ENCODE measurements around the gene PRR22.
"Not testable (repeated sequence)": the region's sequence is repeated elsewhere in the genome, so short reads cannot be mapped to it uniquely, and the experiment has no call there.

PRR22 gene

DNA sequence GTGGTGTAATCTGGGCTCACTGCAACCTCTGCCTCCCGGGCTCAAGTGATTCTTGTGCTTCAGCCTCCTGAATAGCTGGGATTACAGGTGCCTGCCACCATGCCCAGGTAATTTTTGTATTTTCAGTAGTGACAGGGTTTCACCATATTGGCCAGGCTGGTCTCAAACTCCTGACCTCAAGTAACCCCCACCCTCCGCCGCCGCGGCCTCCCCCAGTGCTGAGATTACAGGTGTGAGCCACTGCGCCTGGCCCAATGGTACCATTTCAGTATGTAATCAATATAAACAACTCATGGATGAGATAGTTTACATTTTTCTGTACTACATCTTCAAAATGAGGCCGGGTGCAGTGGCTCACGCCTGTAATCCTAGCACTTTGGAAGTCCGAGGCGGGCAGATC, 39.5 kb downstream of the PRR22 start:
- not testable (repeated sequence) for DNase-seq

DNA sequence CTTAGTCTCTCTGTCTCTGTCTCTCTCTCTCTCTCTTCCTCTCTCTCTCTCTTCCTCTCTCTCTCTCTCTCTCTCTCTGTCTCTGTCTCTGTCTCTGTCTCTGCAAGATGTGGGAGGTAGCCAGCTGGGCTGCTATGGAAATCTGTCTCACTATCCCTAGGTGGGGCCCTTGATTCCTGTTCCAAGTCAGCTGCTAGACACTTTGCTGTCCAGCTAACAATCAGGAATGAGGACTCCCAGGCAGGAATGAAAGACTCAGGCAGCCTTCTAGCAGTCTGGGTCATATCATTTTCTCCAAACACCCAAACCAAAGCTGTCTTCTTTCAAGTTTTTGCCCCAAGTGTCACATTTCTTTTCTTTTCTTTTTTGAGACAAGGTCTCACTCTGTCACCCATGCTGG, 40.9 kb downstream of the PRR22 start:
- no peak for DNase-seq

DNA sequence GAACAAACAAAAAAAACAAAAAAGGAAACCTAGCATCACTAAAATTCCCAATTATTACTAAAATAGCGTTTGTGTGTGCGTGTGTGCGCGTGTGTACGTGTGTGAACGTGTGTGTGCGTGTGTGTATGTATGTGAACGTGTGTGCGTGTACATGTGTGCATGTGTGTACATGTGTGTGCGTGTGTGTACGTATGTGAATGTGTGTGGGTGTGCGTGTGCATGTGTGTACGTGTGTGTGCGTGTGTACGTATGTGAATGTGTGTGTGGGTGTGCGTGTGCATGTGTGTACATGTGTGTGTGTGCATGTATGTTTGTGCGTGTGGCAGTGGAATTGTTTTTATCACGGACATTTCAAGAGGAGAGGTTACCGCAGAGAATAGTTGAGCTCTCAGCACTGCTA, 42.5 kb downstream of the PRR22 start:
- DNase-seq: no peak

DNA sequence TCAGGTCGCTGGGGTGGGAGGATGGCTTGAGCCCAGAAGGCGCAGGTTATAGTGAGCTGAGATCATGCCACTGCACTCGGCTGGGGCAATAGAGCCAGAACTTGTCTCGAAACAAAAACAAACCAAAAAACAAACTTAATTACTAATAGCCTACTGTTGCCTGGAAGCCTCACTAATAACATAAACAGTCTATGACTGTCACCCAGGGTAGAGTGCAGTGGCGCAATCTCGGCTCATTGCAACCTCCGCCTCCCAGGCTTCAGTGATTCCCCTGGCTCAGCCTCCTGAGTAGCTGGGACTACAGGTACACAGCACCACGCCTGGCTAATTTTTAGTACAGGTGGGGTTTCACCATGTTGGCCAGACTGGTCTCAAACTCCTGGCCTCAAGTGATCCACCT, 46.1 kb downstream of the PRR22 start:
- DNase-seq: no peak

DNA sequence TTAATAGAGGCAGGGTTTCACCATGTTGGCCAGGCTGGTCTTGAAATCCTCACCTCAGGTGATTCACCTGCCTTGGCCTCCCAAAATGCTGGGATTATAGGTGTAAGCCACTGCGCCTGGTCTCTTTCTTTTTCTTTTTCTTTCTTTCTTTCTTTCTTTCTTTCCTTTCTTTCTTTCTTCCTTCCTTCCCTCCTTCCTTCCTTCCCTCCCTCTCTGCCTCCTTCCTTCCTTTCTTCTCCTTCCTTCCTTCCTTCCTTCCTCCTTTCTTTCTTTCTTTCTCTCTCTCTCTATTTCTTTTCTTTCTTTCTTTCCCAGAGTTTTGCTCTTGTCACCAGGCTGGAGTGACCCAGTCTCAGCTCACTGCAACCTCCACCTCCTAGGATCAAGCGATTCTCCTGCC, 51.4 kb downstream of the PRR22 start:
- DNase-seq: not testable (repeated sequence)

Measured in CD4-positive, alpha-beta T cell treated with Interleukin-6 for 4 hours (primary cell).